Smooth muscle cell (in vitro differentiated cells): ENCODE measurements around the gene PBX3. TPM values are rescaled to one million over a fixed set of nuclear protein-coding genes. Genes with fewer than 3 reads are reported as not detected.

ENCODE experiments used
- DNase-seq: peaks from one replicate; lab custom pipeline; 2025; ENCODE audit not compliant: unreplicated experiment; lab: John Stamatoyannopoulos, UW
- H2AFZ ChIP-seq: fragments of 200-600 bp; sonication (generic); 2 replicates; pipeline ENCODE4 v1.6.0; 2016; ENCODE audit warnings: antibody characterized with exemption, low read depth, mild to moderate bottlenecking
- H3F3A ChIP-seq: fragments of 200-600 bp; sonication (generic); 2 replicates; pipeline ENCODE4 v1.6.0; 2017; ENCODE audit warnings: antibody characterized with exemption, low read depth
- H3K27ac ChIP-seq: fragments of 200-600 bp; sonication (generic); 2 replicates; pipeline ENCODE4 v1.5.1; 2016; ENCODE audit warnings: low read depth, mild to moderate bottlenecking
- H3K27me3 ChIP-seq: fragments of 200-600 bp; sonication (generic); 2 replicates; pipeline ENCODE4 v1.6.1; 2016; ENCODE audit warnings: low read depth, mild to moderate bottlenecking
- H3K36me3 ChIP-seq: fragments of 200-600 bp; sonication (generic); 2 replicates; pipeline ENCODE4 v1.5.1; 2016; ENCODE audit warnings: low read depth
- H3K4me1 ChIP-seq: fragments of 200-600 bp; sonication (generic); 2 replicates; pipeline ENCODE4 v1.5.1; 2016; ENCODE audit warnings: low read depth
- H3K4me2 ChIP-seq: fragments of 200-600 bp; sonication (generic); 2 replicates; pipeline ENCODE4 v1.6.0; 2016; ENCODE audit warnings: mild to moderate bottlenecking
- H3K4me3 ChIP-seq: fragments of 200-600 bp; sonication (generic); 2 replicates; pipeline ENCODE4 v1.5.1; 2016; ENCODE audit warnings: mild to moderate bottlenecking
- H3K79me2 ChIP-seq: fragments of 200-600 bp; sonication (generic); 2 replicates; pipeline ENCODE4 v1.6.0; 2016; ENCODE audit warnings: low read depth, mild to moderate bottlenecking
- H3K9ac ChIP-seq: fragments of 200-600 bp; sonication (generic); 2 replicates; pipeline ENCODE4 v1.6.0; 2016; ENCODE audit warnings: low read depth
- H3K9me3 ChIP-seq: fragments of 200-600 bp; sonication (generic); replicated peaks from 2 replicates; pipeline ENCODE4 v1.5.1; 2016; ENCODE audit warnings: low read depth
- H4K20me1 ChIP-seq: fragments of 200-600 bp; sonication (generic); 2 replicates; pipeline ENCODE4 v1.6.0; 2016; ENCODE audit warnings: low read depth
- WGBS: methylation state at CpG from one replicate; pipeline ENCODE4 v1.1.7; 2016; ENCODE audit warnings: low lambda C conversion rate; 5-methylcytosine and 5-hydroxymethylcytosine counted together
- polyA plus RNA-seq: library from polyadenylated mRNA; unstranded; fragments of >200 nt; fragmentation: Nextera tagmentation; extraction: Ambion mirVana; gene quantifications from 2 replicates; pipeline ENCODE4 v1.2.1, GENCODE V29; 2016
- total RNA-seq: library from RNA; depleted of rRNA; stranded (reverse); fragments of >200 nt; gene quantifications from 2 replicates; pipeline ENCODE4 v1.2.3, GENCODE V29; 2014
- TF ChIP-seq, protein P1 (sequence below): fragments of 200-600 bp; sonication (generic); IDR thresholded peaks from 2 replicates; pipeline ENCODE4 v1.5.1; 2017; ENCODE audit warnings: borderline replicate concordance, mild to moderate bottlenecking, antibody characterized with exemption; ENCODE audit not compliant: insufficient read depth, poor library complexity, severe bottlenecking

PBX3 gene
- total and polyA plus RNA-seq, 2 experiments from 2014 or later: 15.3 to 34.6 TPM

DNA sequence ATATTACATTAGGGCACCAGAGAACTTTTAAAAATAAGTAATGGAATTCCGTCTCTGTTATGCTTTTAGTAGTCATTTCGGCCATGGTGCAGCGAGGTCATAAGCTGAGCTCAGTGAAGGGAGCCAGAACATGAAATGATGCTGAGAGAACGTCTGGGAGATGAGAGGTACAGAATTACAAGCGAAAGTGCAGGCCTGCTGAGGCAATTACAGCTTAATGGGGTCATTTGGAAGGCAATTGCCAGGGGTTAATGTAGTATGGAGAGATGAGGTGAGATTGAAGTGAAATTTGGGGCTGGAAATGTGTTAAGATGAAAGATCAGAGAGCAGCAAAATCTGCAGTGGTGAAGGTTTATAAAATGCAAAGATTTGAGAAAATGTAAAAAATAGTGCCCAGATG, 96.5 kb downstream of the PBX3 start:
- Histone ChIP-seq H3K4me3 (no peak overlapping the region), H2AFZ (no peak overlapping the region), H3F3A (no peaks in the 10 kb centered on the region), H3K27ac (no peak overlapping the region), H3K27me3 (no peaks in the 10 kb centered on the region), H4K20me1 (peaks cover 43% of the 10 kb centered on the region), H3K79me2 (peaks cover 45% of the 10 kb centered on the region), H3K9ac (no peak overlapping the region), H3K4me2 (no peak overlapping the region), H3K9me3 (no peaks in the 10 kb centered on the region), H3K36me3 (no peaks in the 10 kb centered on the region), H3K4me1 (peaks cover 38% of the 10 kb centered on the region)
- 56% methylated on average over 5 of the region's 5 CpGs for WGBS
- TF ChIP-seq, protein P1, sequence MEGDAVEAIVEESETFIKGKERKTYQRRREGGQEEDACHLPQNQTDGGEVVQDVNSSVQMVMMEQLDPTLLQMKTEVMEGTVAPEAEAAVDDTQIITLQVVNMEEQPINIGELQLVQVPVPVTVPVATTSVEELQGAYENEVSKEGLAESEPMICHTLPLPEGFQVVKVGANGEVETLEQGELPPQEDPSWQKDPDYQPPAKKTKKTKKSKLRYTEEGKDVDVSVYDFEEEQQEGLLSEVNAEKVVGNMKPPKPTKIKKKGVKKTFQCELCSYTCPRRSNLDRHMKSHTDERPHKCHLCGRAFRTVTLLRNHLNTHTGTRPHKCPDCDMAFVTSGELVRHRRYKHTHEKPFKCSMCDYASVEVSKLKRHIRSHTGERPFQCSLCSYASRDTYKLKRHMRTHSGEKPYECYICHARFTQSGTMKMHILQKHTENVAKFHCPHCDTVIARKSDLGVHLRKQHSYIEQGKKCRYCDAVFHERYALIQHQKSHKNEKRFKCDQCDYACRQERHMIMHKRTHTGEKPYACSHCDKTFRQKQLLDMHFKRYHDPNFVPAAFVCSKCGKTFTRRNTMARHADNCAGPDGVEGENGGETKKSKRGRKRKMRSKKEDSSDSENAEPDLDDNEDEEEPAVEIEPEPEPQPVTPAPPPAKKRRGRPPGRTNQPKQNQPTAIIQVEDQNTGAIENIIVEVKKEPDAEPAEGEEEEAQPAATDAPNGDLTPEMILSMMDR: no peak
- DNase-seq: no peak

DNA sequence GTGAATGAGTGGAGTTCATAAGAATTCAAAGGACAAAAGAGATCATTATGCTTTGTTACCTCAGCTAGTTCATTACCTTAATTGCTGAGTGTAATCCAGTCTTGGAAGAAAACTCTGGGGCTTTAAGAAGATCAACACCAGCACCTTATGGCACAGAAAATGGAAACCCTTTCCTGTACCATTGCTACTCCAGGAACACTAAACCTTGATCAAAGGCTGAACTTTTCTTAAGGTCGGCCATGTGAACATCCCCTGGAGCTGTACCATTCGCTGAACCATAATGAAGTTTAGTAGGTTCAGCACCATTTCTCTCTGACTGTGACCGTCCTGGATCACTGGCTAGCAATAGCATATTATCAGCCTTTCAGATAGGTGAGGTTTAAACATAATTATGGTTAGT, 97.4 kb downstream of the PBX3 start:
- Histone ChIP-seq H3K36me3 (no peaks in the 10 kb centered on the region), H3K4me1 (peaks cover 38% of the 10 kb centered on the region), H4K20me1 (peaks cover 47% of the 10 kb centered on the region), H3K4me3 (no peak overlapping the region), H3K79me2 (peaks cover 47% of the 10 kb centered on the region), H3K9me3 (no peaks in the 10 kb centered on the region), H2AFZ (no peak overlapping the region), H3K4me2 (no peak overlapping the region), H3K9ac (no peak overlapping the region), H3K27me3 (no peaks in the 10 kb centered on the region), H3K27ac (no peak overlapping the region), H3F3A (no peaks in the 10 kb centered on the region)
- 76% methylated on average over 3 of the region's 3 CpGs for WGBS
- TF ChIP-seq, protein P1: no peak
- no peak for DNase-seq

DNA sequence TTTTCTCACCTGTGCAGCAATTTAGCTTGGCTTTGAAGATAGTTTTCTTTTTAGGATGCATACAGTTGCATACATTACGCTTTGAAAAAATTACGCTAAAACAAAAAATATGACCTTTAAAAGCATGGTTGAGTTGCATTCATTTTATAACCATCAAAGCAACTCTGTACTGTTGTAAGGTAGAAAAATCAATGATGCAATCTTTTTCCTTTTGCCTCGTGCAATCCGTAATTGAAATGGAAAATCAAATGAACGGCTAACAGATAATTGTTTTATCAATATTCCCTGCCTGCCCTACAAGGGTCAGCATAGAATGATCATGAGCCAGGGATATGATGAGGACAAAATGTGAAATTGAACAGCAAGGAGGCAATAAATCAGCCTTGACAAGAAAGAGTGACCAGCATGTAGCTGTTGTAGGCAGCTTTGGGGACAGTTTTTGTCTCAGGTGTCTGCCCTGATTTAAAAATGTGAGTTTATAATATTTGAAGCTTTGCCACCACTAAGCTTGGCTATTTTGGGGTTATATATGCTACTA, 98.2 kb downstream of the PBX3 start:
- no peaks in the 10 kb centered on the region for H3K9me3 ChIP-seq
- no peak for DNase-seq
- TF ChIP-seq, protein P1: no peak
- H3K4me3 ChIP-seq: no peak overlapping the region
- peaks cover 47% of the 10 kb centered on the region for H4K20me1 ChIP-seq
- WGBS: 94% methylated on average over 5 of the region's 5 CpGs
- H2AFZ ChIP-seq: no peak overlapping the region
- H3K79me2 ChIP-seq: peaks cover 52% of the 10 kb centered on the region
- H3K36me3 ChIP-seq: no peaks in the 10 kb centered on the region
- H3K4me1 ChIP-seq: peaks cover 38% of the 10 kb centered on the region
- H3K9ac ChIP-seq: no peak overlapping the region
- H3K27me3 ChIP-seq: no peaks in the 10 kb centered on the region
- no peak overlapping the region for H3K4me2 ChIP-seq
- no peak overlapping the region for H3K27ac ChIP-seq
- no peaks in the 10 kb centered on the region for H3F3A ChIP-seq

DNA sequence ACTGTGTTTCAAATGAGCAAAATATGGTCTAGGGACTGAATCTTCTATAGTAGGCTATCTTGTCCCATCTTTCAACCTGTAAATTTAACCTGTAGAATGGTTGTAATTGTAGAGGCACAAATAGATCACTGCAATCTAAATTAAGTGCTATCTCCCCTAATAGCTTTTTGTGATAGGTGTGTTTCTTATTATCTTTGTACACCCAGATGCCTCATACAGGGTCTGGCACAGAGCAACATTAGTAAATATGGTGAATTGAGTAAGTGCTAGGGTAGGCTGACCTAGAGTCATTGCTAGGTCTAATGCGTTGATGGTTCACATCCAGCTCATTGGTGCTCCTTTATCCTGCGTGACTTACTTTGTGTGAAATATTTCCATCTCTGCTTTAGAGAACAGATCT, 100.6 kb downstream of the PBX3 start:
- Histone ChIP-seq H3K9ac (no peak overlapping the region), H2AFZ (no peak overlapping the region), H3K36me3 (no peaks in the 10 kb centered on the region), H3F3A (peaks cover 2% of the 10 kb centered on the region), H3K9me3 (no peaks in the 10 kb centered on the region), H3K27ac (no peak overlapping the region), H3K79me2 (peaks cover 47% of the 10 kb centered on the region), H3K27me3 (no peaks in the 10 kb centered on the region), H3K4me1 (peaks cover 29% of the 10 kb centered on the region), H3K4me2 (no peak overlapping the region), H4K20me1 (peaks cover 42% of the 10 kb centered on the region), H3K4me3 (no peak overlapping the region)
- DNase-seq: no peak
- WGBS: 100% methylated on average over 2 of the region's 2 CpGs
- TF ChIP-seq, protein P1: no peak
